ENCODE data around the gene ARHGAP8. TPM values are rescaled to one million over a fixed set of nuclear protein-coding genes. Genes with fewer than 3 reads are reported as not detected.

Gene ARHGAP8
- total RNA-seq, 1 donor from 2014 or later, result 0.25 TPM

GRCh38 chr22:44721213-44721612 is 31.2 kb upstream of the ARHGAP8 start:
- no peak for TF ChIP-seq CTCF (IDR thresholded peaks at IDR 0.05)
- H3K4me1 Mint-ChIP-seq (ENCODE audit: low read depth), result no peaks in the 10 kb centered on the region
- no peak overlapping the region for H3K27ac Mint-ChIP-seq (ENCODE audit: unreplicated experiment)
- no peaks in the 10 kb centered on the region for H3K9me3 Mint-ChIP-seq (ENCODE audit: low read depth)
- no peaks in the 10 kb centered on the region for H3K27me3 Mint-ChIP-seq (ENCODE audit: low read depth)
- no peak overlapping the region for H3K4me3 Mint-ChIP-seq (ENCODE audit: unreplicated experiment)
- no peak for DNase-seq (ENCODE audit: low spot score)
- peaks cover 3% of the 10 kb centered on the region for H3K36me3 Mint-ChIP-seq (ENCODE audit: low read depth)

GRCh38 chr22:44722611-44723010 is 29.8 kb upstream of the ARHGAP8 start:
- Mint-ChIP-seq H3K36me3 (ENCODE audit: low read depth) (peaks cover 3% of the 10 kb centered on the region), H3K27ac (ENCODE audit: unreplicated experiment) (no peak overlapping the region), H3K27me3 (ENCODE audit: low read depth) (no peaks in the 10 kb centered on the region), H3K9me3 (ENCODE audit: low read depth) (no peaks in the 10 kb centered on the region), H3K4me1 (ENCODE audit: low read depth) (no peaks in the 10 kb centered on the region), H3K4me3 (ENCODE audit: unreplicated experiment) (no peak overlapping the region)
- DNase-seq (ENCODE audit: low spot score), result no peak
- TF ChIP-seq CTCF (IDR thresholded peaks at IDR 0.05), result no peak

GRCh38 chr22:44723801-44724200 is 28.6 kb upstream of the ARHGAP8 start:
- Mint-ChIP-seq H3K4me1 (ENCODE audit: low read depth) (no peaks in the 10 kb centered on the region), H3K27ac (ENCODE audit: unreplicated experiment) (no peak overlapping the region), H3K27me3 (ENCODE audit: low read depth) (no peaks in the 10 kb centered on the region), H3K4me3 (ENCODE audit: unreplicated experiment) (no peak overlapping the region), H3K9me3 (ENCODE audit: low read depth) (no peaks in the 10 kb centered on the region), H3K36me3 (ENCODE audit: low read depth) (peaks cover 3% of the 10 kb centered on the region)
- no peak for DNase-seq (ENCODE audit: low spot score)
- no peak for TF ChIP-seq CTCF (IDR thresholded peaks at IDR 0.05)

- Mint-ChIP-seq H3K27ac (ENCODE audit: unreplicated experiment) (no peak overlapping the region), H3K4me1 (ENCODE audit: low read depth) (no peaks in the 10 kb centered on the region), H3K4me3 (ENCODE audit: unreplicated experiment) (no peak overlapping the region), H3K27me3 (ENCODE audit: low read depth) (no peaks in the 10 kb centered on the region), H3K36me3 (ENCODE audit: low read depth) (peaks cover 3% of the 10 kb centered on the region), H3K9me3 (ENCODE audit: low read depth) (no peaks in the 10 kb centered on the region)
- no peak for TF ChIP-seq CTCF (IDR thresholded peaks at IDR 0.05)
- DNase-seq (ENCODE audit: low spot score), result no peak
These were observed 28.0 kb upstream of the ARHGAP8 start for GRCh38 chr22:44724416-44724815.

- no peak for DNase-seq (ENCODE audit: low spot score)
- no peaks in the 10 kb centered on the region for H3K27me3 Mint-ChIP-seq (ENCODE audit: low read depth)
- peaks cover 3% of the 10 kb centered on the region for H3K36me3 Mint-ChIP-seq (ENCODE audit: low read depth)
- no peaks in the 10 kb centered on the region for H3K9me3 Mint-ChIP-seq (ENCODE audit: low read depth)
- no peak overlapping the region for H3K27ac Mint-ChIP-seq (ENCODE audit: unreplicated experiment)
- no peak overlapping the region for H3K4me3 Mint-ChIP-seq (ENCODE audit: unreplicated experiment)
- H3K4me1 Mint-ChIP-seq (ENCODE audit: low read depth), result peaks cover 4% of the 10 kb centered on the region
- no peak for TF ChIP-seq CTCF (IDR thresholded peaks at IDR 0.05)
These were observed 27.5 kb upstream of the ARHGAP8 start for GRCh38 chr22:44724859-44725258.

Data from chondrocyte (in vitro differentiated cells).